GM21515 (cell line): ENCODE data around the gene FMOD.
"Not testable (repeated sequence)": the region's sequence is repeated elsewhere in the genome, so short reads cannot be mapped to it uniquely, and the experiment has no call there.

Experiments used
- ATAC-seq: cut with Tn5 transposase; IDR thresholded peaks from one replicate; pipeline ENCODE4 v1.9.1; 2021; ENCODE audit not compliant: unreplicated experiment

FMOD gene

DNA sequence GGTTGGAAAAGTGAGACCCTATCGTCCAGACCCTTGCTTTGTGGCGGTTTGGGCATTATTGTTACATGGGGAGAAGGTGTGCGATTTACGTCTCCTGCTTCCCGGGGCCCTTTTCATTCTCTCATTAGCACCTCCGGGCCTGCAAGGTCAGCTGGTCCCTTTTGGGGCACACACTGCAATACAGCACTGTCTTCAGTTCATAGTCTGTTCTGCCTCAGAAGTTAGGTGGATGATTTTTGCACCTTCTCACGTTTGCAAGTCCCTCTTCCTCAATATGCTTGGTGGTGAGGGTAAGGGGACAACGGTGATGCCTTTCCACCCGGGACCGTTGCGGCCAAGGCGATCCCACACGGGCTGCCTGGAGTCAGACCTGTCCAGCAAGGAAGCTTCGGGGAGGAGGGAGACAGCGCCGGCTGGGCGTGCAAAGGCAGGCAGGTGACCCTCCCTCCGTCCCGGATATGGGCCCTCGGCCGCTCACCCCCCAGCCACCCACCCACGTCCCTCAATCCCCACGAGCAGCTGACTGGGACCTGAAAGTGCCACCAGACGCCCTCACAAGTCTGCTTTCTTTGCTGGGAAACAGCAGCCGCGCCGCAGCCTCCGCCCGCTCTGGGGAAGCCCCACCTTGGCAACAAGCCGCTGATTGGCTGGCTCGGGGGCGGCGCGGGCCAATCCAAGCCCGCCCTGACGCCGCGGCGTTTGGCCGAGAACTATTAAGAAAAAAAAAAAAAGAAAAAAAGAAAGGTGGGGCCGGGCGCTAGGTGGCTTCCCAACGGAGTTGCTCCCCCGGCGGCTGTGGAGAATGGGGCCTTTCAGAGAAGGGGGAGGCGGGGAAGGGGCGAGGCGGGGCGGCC, 23.9 kb downstream of the FMOD start:
- peak; percentile 73 for ATAC-seq

DNA sequence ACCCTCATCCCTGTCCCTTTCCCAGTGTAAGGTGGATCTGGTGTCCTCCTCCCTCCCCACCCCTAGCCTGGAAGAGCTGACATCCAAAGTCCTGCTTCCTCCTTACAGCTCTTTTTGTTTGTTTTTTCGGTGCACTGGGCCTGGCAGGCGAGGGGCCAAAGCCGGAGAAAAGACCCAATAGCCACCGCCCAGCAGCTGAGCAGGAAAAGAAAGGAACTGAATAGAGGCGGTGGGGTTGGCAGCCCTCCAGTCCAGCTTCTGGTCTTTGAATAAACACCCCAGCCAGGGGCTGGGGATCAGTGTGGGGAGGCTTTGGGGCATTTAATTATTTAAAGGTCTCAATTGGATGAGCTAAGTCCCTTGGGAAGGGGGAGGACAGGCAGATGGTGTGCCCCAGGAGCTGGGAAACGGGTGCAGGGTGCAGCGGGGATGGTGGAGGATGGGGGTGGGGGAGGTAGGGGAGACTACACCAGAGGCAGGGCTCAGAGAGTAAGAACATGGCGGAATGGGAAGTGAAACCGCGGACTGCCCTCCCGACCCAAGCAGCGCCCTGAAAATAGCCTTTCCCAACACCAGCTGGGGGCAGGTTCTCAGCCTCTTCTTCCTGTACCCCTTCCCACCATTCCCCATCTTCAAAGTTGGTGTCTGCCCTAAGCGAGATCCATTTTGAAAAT, 25.4 kb downstream of the FMOD start:
- no peak for ATAC-seq

DNA sequence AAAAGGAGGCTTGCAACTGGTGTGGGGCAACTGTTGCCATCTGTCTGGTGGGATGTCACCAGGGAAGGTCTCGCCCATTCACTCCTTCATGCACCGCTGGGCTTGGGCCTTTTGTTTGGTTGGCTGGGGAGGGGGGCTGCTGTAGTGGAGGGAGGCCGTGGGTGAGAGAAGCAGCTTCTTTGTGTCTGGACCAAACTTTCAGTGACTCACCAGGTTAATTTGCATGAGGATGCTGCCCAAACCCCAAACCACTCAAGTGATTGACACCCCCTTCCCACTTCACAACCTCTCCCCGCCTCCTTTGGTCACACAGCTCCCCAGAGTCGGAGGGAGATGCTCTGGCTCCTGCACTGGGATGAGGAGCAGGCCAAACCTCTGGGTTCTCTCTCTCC, 25.9 kb downstream of the FMOD start:
- peak; percentile 26 for ATAC-seq

DNA sequence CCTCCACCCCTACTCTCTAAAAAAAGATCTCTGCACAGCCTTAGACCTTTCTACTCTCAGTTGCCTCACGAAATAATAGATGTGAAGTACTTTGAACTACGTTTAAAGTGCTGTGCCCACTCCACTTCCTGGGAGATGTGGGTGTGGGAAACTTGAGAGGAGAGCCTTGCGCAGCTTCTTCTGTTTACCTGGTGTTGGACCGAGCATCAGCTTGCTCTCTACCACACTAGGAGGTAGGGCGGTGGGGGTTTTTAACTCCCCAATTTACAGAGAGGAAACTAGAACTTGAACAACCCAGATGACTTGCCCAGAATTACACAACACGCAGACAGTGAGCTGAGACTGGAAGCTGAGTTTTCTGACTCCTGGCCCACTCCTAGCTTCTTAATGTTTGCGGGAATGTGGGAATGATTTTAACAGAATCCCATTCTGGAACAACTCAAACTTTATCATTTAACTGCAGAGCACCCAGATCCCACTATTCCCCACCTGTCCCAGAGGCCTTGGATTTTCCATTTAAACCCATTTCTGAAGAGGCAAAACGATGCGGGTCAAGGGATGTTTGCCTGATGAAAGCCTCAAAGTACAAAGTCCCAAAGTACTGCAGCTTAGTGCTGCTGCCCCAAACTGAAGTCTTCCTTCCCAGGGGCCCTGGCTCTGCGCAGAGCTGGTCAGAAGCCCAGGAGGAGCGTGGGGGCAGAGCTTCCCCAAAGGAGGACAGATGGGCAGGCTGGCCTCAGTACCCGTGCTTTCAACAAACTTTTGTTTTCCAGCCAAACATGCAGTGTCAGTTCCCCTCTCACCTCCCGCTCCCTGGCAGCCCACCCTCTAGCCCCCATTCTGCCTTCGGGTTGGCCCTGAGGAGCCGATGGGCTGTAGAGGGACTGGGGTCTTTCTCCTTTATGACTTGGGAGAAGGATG, 26.6 kb downstream of the FMOD start:
- no peak for ATAC-seq

DNA sequence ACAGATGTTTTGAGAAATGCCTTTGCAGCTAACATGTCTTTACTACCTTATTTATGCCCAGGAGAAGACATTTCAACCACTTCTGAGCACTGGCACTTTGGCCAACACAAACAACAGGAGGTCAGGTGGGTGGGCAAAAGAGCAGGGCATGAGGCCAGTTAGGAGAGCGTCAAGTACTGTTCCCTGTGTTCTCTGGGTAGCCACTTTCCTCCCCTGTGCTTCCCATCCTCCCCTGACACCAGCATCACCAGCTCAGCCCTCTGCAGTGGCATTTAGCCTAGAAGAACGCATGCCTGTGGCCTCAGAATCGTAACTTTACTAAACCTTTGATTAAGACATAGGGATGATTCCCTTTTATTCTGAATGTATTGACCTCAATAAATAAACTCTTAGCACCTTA, 27.3 kb downstream of the FMOD start:
- ATAC-seq, result no peak

DNA sequence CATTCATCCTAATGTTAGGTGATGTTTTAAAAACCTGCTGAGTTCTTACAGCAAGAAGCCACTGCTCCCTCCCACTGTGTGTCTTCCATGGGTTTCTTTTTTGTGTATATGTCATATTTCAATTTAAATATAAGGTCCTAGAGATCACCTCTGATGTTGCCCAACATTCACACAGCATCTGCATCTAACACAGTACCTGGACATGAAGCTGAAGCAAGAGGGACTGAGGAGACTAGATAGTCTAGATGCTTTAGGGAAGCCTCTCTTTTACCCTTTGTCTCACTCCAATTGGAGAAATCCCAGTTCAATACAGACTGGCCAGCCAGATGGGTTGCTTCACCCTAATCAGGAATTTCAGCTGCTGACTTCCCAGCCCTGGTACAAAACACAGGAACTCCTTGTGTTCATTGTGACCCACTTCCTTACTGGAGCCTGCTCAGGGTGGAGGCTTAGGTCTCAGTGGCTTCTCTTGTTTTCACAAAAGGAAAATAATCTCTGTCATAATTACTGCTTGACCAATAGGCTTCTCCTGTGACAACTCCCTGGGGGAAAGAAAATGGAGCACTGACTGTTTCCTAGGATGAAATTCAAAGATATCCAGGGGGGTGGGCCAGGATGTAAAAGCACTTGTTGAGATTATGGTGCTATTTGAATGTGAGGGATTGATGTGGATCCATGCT, 28.3 kb downstream of the FMOD start:
- ATAC-seq, result no peak

DNA sequence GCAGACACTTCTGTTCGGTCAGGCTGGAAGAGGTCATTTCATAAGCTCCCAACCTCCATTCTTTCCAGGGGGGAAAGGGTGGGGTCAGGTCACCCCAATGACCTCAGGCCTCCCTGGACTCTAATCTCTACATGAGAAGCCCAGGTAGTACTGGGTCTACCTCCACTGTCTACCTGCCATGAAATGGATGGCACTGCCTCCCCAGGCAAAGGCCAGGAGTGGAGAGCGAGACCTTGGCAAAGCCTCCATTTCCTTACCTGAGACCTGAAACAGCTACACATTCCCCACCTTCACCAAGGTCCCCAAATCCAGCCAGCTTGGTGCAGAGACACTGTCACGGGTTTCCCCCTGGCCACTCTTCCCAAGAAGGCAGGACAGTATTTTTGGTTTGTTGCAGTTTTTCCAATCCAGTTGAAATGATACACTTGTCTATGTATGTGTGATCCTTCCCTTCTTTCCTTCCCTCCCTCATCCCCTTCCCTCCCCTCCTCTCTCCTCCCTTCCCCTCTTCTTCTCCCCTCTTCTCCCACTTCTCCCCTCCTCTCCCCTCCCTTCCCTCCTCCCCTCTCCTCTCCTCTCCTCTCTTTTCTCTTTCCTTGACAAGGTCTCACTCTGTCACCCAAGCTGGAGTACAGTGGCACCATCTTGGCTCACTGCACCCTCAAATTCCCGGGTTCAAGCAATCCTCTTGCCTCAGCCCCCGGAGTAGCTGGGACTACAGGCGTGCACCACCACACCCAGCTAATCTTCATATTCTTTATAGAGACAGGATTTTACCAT, 29.5 kb downstream of the FMOD start:
- no peak for ATAC-seq

- peak; percentile 66 for ATAC-seq
Observed at GRCh38 chr1:203320591-203321272, 30.2 kb downstream of the FMOD start.

- no peak for ATAC-seq
Observed at GRCh38 chr1:203318229-203318517, 32.7 kb downstream of the FMOD start.

GRCh38 chr1:203317429-203318228, 33.3 kb downstream of the FMOD start:
- no peak for ATAC-seq

DNA sequence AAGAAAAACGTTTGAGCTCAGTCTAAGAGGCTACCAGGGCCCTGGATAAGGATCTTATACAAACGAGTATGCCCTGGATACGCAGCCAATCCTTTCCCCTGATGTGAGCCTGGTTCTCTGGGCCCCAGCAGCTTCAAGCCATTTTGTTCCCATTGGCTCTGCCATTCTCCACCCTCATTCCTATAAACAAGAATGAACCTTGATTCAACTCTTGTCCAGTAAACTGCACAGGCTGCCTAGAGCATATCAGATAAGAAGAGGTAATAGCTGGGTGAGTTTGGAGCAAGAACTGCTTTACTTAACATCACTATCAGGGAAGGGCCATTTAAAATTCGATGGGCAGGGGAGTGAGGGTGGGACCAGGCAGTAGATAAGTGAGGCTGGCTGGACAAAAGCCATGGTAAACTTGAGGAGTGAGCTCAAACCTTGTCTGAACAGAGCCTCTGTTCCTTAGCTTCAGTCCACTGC, 34.3 kb downstream of the FMOD start:
- ATAC-seq, result no peak

DNA sequence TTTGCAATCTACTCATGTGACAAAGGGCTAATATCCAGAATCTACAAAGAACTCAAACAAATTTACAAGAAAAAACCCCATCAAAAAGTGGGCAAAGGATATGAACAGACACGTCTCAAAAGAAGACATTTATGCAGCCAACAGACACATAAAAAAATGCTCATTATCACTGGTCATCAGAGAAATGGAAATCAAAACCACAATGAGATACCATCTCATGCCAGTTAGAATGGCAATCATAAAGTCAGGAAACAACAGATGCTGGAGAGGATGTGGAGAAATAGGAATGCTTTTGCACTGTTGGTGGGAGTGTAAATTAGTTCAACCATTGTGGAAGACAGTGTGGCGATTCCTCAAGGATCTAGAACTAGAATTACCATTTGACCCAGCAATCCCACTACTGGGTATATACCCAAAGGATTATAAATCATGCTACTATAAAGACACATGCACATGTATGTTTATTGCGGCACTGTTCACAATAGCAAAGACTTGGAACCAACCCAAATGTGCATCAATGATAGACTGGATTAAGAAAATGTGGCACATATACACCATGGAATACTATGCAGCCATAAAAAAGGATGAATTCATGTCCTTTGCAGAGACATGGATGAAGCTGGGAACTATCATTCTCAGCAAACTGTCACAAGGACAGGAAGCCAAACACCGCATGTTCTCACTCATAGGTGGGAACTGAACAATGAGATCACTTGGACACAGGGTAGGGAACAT, 36.7 kb downstream of the FMOD start:
- not testable (repeated sequence) for ATAC-seq

DNA sequence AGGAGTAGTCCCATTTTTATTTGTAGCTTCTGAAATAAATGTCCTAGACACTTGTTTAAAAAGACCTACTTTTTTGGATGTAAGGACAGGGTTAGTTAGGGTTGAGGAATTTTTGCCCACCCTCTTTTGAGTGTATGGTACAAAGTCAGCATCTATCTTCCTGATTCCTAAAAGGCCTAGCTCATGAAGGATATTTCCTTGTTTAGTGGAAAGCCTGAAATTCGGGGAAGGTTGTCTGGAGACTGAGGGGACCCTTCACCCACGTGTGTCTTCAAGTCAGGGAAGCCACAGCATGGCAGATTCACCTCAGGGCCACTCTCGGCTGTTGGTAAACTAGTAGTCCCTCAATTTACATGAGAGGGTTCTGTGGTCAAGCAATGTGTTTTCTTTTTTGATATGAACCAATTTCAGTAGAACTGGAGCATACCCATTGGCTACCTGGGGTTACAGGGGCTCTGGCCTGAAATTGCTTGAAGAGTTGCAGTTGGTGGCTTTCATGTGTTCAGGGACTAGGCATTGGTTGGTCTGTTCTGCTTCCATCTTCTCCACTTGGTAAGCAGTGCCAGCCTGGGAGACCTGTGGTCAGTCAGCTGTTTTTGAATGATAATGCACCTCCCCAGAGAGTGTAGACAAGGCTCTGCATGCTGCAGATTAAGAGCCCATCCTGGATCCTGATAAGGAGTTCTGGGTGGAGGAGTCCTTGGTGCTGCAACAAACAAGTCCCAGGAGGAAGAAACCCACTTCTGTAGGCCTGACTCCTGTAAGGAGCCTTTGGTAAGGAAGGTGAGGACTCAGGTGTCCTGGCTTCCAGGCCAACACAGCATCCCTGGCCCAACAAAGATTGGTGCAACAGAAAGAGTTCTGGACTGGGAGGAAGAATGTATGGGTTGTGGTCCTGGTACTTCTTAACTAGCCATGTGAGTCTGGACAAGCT, 39.3 kb downstream of the FMOD start:
- ATAC-seq, result no peak

DNA sequence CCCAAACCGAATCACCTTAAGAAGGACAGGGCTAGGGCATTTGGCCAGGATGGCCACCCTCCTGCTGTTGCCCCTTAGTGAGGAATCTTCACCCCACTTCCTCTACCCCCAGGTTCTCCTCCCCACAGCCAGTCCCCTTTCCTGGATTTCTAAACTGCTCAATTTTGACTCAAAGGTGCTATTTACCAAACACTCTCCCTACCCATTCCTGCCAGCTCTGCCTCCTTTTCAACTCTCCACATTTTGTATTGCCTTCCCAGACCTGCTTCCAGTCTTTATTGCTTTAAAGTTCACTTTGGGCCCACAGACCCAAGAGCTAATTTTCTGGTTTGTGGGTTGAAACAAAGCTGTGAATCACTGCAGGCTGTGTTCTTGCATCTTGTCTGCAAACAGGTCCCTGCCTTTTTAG, 42.0 kb downstream of the FMOD start:
- no peak for ATAC-seq

DNA sequence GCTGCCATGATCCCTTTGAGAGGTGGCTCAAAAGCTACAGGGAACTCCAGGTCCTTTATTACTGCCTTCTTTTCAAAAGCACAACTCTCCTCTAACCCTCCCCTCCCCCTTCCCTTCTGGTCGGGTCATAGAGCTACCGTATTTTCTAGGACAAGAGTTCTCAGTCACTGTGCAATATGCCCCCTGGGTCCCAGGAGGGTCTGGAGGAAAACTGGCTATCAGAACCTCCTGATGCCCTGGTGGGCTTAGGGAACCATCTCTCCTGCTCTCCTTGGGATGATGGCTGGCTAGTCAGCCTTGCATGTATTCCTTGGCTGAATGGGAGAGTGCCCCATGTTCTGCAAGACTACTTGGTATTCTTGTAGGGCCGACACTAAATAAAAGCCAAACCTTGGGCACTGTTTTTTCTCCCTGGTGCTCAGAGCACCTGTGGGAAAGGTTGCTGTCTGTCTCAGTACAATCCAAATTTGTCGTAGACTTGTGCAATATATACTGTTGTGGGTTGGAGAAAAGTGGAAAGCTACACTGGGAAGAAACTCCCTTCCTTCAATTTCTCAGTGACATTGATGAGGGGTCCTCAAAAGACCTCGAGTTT, 42.5 kb downstream of the FMOD start:
- ATAC-seq, result no peak

DNA sequence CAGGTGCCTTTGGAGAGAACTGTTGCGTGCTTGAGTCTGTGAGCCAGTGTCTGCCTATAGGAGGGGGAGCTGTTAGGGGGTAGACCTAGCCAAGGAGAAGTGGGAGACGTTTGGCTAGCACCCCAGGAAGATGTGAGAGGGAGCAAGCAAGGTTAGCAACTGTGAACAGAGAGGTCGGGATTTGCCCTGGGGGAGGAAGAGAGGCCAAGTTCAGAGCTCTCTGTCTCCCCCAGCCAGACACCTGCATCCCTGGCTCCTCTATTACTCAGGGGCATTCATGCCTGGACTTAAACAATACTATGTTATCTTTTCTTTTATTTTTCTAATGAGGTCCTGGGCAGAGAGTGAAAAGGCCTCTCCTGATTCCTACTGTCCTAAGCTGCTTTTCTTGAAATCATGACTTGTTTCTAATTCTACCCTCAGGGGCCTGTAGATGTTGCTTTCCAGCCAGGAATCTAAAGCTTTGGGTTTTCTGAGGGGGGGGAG, 43.2 kb downstream of the FMOD start:
- ATAC-seq, result no peak
